ENCODE data around the gene SCAMP2.
"Not testable (repeated sequence)": the region's sequence is repeated elsewhere in the genome, so short reads cannot be mapped to it uniquely, and the experiment has no call there.

The SCAMP2 gene

GRCh38 chr15:74901612-74902063, 28.5 kb upstream of the SCAMP2 start:
- peak; percentile 77 for TF ChIP-seq CTCF (IDR thresholded peaks at IDR 0.05; ENCODE audit: extremely low read depth, insufficient read depth, missing control alignments)
- DNase-seq (ENCODE audit: low spot score), result peak; percentile 82
- in situ Hi-C loops (cut with MboI; ENCODE audit: low pct_unique_long_range_greater_than_20kb, low sequenced_read_pairs, unreplicated experiment), result no loop called here

GRCh38 chr15:74897300-74897701, 24.1 kb upstream of the SCAMP2 start:
- no peak for TF ChIP-seq CTCF (IDR thresholded peaks at IDR 0.05; ENCODE audit: extremely low read depth, insufficient read depth, missing control alignments)
- in situ Hi-C loops (cut with MboI; ENCODE audit: low pct_unique_long_range_greater_than_20kb, low sequenced_read_pairs, unreplicated experiment), result no loop called here
- no peak for DNase-seq (ENCODE audit: low spot score)

GRCh38 chr15:74896316-74896715, 23.2 kb upstream of the SCAMP2 start:
- in situ Hi-C loops (cut with MboI; ENCODE audit: low pct_unique_long_range_greater_than_20kb, low sequenced_read_pairs, unreplicated experiment), result no loop called here
- TF ChIP-seq CTCF (IDR thresholded peaks at IDR 0.05; ENCODE audit: extremely low read depth, insufficient read depth, missing control alignments), result no peak
- no peak for DNase-seq (ENCODE audit: low spot score)

- in situ Hi-C loops (cut with MboI; ENCODE audit: low pct_unique_long_range_greater_than_20kb, low sequenced_read_pairs, unreplicated experiment), result no loop called here
- DNase-seq (ENCODE audit: low spot score), result no peak
- no peak for TF ChIP-seq CTCF (IDR thresholded peaks at IDR 0.05; ENCODE audit: extremely low read depth, insufficient read depth, missing control alignments)
Observed at GRCh38 chr15:74895830-74896229, 22.7 kb upstream of the SCAMP2 start.

- DNase-seq (ENCODE audit: low spot score); in situ Hi-C loops (cut with MboI; ENCODE audit: low pct_unique_long_range_greater_than_20kb, low sequenced_read_pairs, unreplicated experiment): not testable (repeated sequence)
Observed at GRCh38 chr15:74894383-74894782, 21.2 kb upstream of the SCAMP2 start.

- no peak for DNase-seq (ENCODE audit: low spot score)
- no peak for TF ChIP-seq CTCF (IDR thresholded peaks at IDR 0.05; ENCODE audit: extremely low read depth, insufficient read depth, missing control alignments)
- in situ Hi-C loops (cut with MboI; ENCODE audit: low pct_unique_long_range_greater_than_20kb, low sequenced_read_pairs, unreplicated experiment), result no loop called here
Observed at GRCh38 chr15:74893627-74894026, 20.5 kb upstream of the SCAMP2 start.

- in situ Hi-C loops (cut with MboI; ENCODE audit: low pct_unique_long_range_greater_than_20kb, low sequenced_read_pairs, unreplicated experiment), result no loop called here
- DNase-seq (ENCODE audit: low spot score), result no peak
- TF ChIP-seq CTCF (IDR thresholded peaks at IDR 0.05; ENCODE audit: extremely low read depth, insufficient read depth, missing control alignments), result no peak
Observed at GRCh38 chr15:74892931-74893330, 19.8 kb upstream of the SCAMP2 start.

Measured in GM13977 (cell line).